HFFc6 (cell line): Measurements from ENCODE around the gene RAB11A. TPM values are rescaled to one million over a fixed set of nuclear protein-coding genes. Genes with fewer than 3 reads are reported as not detected.

ENCODE experiments used
- DNase-seq: peaks from one replicate; pipeline ENCODE4 v3.0.0-alpha.2; 2018
- H3K27ac Mint-ChIP-seq: 2 replicates; pipeline ENCODE4 v1.8.0; 2020; ENCODE audit warnings: mild to moderate bottlenecking, mixed read lengths
- H3K27me3 Mint-ChIP-seq: 2 replicates; pipeline ENCODE4 v1.8.0; 2021; ENCODE audit warnings: mild to moderate bottlenecking, moderate library complexity, mixed read lengths; ENCODE audit not compliant: insufficient read depth
- H3K36me3 Mint-ChIP-seq: 2 replicates; pipeline ENCODE4 v1.8.0; 2021; ENCODE audit warnings: low read depth, mixed read lengths
- H3K4me1 Mint-ChIP-seq: 2 replicates; pipeline ENCODE4 v1.8.0; 2020; ENCODE audit warnings: low read depth, mixed read lengths
- H3K4me3 Mint-ChIP-seq: 2 replicates; pipeline ENCODE4 v1.8.0; 2020; ENCODE audit warnings: mild to moderate bottlenecking, moderate library complexity, mixed read lengths
- H3K9me3 Mint-ChIP-seq: 2 replicates; pipeline ENCODE4 v1.8.0; 2020; ENCODE audit warnings: mild to moderate bottlenecking, mixed read lengths
- total RNA-seq, 6 experiments: library from RNA; stranded (reverse); fragmentation: NEBNext Ultra II Directional; extraction: Animal tissue kit (Norgen Biotek cat#: 25700); gene quantifications; 2 replicates in 1 of 6; 3 replicates in 5 of 6; pipeline ENCODE4 v1.2.3, GENCODE V29; 2021
- TF ChIP-seq, protein P1 (sequence below): fragments of 200-600 bp; sonication (generic); IDR thresholded peaks from 2 replicates; pipeline ENCODE4 v1.5.0; 2021; ENCODE audit warnings: antibody characterized with exemption, mild to moderate bottlenecking

Gene RAB11A
- total RNA-seq, 6 experiments from 2014 or later, result 193 to 236 (median 223) TPM

DNA sequence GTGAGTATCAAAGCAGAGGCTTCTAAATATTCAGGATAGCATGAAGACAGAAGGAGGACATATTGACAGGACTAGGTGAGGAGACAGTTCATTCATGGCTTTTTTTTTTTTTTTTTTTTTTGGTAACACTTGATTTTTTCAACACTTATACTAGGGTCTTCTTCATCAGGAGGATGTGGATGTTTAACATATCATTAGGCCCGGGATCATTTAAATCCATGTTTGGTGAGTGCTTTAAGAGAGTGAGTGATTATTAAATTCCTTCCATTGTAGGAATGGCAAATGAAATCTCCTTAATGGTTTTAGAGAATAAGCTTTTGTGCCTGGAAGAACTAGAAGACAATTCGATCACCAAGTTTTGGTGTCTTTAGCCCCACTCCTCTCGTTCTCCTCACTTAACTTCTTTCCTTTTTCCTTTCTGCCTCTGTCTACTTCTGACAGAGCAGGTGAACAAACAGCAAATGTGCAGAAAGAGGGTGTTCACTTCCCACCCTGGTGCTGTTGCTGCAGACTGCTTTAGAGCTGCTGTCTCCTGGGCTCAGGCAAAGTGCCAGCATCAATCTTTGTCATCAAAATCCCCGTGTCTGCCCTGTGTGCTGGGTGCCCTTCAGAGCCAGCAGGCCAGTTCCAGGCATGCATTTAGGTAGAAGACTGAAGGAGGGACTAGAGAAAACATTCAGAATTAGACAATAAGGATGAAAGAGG is 35.6 kb upstream of the RAB11A start:
- Mint-ChIP-seq H3K36me3 (no peaks in the 10 kb centered on the region), H3K27me3 (no peaks in the 10 kb centered on the region; the same call in 1 of the 2 replicates), H3K27ac (peak overlapping the region; percentile 94), H3K9me3 (no peaks in the 10 kb centered on the region), H3K4me1 (peaks cover 40% of the 10 kb centered on the region), H3K4me3 (peak overlapping the region; percentile 86)
- TF ChIP-seq, protein P1, sequence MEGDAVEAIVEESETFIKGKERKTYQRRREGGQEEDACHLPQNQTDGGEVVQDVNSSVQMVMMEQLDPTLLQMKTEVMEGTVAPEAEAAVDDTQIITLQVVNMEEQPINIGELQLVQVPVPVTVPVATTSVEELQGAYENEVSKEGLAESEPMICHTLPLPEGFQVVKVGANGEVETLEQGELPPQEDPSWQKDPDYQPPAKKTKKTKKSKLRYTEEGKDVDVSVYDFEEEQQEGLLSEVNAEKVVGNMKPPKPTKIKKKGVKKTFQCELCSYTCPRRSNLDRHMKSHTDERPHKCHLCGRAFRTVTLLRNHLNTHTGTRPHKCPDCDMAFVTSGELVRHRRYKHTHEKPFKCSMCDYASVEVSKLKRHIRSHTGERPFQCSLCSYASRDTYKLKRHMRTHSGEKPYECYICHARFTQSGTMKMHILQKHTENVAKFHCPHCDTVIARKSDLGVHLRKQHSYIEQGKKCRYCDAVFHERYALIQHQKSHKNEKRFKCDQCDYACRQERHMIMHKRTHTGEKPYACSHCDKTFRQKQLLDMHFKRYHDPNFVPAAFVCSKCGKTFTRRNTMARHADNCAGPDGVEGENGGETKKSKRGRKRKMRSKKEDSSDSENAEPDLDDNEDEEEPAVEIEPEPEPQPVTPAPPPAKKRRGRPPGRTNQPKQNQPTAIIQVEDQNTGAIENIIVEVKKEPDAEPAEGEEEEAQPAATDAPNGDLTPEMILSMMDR, result no peak
- DNase-seq, result no peak

- DNase-seq, result no peak
- Mint-ChIP-seq H3K27me3 (no peaks in the 10 kb centered on the region; the same call in 1 of the 2 replicates), H3K9me3 (no peaks in the 10 kb centered on the region), H3K4me3 (no peak overlapping the region), H3K27ac (no peak overlapping the region), H3K4me1 (peaks cover 40% of the 10 kb centered on the region), H3K36me3 (no peaks in the 10 kb centered on the region)
- TF ChIP-seq, protein P1, result no peak
Measured at GRCh38 chr15:65834603-65835282, 34.5 kb upstream of the RAB11A start.

GRCh38 chr15:65835447-65835846 is 33.8 kb upstream of the RAB11A start:
- no peaks in the 10 kb centered on the region for H3K36me3 Mint-ChIP-seq
- no peak for DNase-seq
- peaks cover 40% of the 10 kb centered on the region for H3K4me1 Mint-ChIP-seq
- no peaks in the 10 kb centered on the region for H3K9me3 Mint-ChIP-seq
- TF ChIP-seq, protein P1, result no peak
- H3K27ac Mint-ChIP-seq, result no peak overlapping the region
- no peak overlapping the region for H3K4me3 Mint-ChIP-seq
- no peaks in the 10 kb centered on the region; the same call in 1 of the 2 replicates for H3K27me3 Mint-ChIP-seq

DNA sequence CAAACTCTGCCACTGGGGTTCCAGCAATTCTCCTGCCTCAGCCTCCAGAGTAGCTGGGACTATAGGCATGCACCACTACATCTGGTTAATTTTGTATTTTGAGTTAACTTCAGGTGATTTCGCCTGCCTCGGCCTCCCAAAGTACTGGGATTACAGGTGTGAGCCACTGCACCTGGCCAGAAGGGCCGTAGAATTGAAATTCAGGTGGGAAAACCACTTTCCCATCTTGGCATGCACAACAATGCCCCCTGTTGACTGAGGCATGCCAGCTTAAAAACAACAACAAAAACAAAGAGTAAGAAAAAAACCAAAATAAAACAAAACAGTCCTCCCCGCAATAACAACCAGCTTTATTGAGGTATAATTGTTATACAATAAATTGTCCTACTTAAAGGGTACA is 32.6 kb upstream of the RAB11A start:
- H3K27me3 Mint-ChIP-seq, result no peaks in the 10 kb centered on the region; the same call in 1 of the 2 replicates
- no peaks in the 10 kb centered on the region for H3K36me3 Mint-ChIP-seq
- TF ChIP-seq, protein P1, result peak; percentile 53
- H3K4me1 Mint-ChIP-seq, result peaks cover 49% of the 10 kb centered on the region
- H3K4me3 Mint-ChIP-seq, result no peak overlapping the region
- no peaks in the 10 kb centered on the region for H3K9me3 Mint-ChIP-seq
- H3K27ac Mint-ChIP-seq, result no peak overlapping the region
- DNase-seq, result no peak

DNA sequence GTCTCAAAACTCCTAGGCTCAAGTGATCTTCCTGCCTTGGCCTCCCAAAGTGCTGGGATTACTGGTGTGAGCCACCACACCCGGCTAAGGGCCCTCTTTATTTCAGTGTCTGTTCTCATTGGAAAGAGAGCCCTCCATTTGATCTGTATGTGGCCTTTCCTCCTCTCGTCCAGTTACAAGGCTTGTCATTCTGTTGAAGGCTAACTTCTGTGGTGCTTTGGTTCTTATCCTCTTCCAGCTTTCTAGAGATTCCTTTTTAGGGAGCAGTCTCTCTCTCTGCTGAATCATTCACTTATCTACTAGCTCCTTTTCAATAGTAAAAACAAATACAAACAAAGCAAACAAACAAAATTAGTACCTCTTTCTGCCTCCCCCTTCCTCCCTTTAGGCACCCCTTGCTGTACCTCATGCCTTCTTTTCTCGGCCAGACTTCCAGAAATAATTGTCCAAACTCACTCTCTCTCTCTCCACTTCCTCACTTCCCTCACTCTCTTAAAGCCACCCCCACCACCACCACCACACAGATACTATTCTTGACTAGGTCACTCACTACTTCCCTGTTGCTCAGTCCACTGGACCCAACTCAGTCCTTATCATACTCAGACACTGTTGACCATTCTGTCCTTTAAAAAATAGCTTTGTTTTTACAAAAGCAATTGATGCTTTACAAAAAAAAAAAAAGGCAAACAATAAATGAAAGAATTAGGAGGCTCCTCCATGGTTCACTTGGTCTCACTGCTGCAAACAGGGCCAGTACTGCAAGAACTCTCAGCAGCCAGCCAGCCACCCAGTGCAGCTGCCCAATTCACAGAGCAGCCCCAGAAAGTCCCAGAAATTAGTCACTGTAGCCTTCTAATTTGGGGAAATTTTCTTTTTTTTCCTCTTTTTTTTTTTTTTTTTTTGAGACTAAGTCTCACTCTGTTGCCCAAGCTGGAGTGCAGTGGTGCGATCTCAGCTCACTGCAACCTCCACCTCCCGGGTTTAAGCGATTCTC is 31.7 kb upstream of the RAB11A start:
- peak overlapping the region; percentile 46 for H3K27ac Mint-ChIP-seq

More for the DNA sequence above, 31.7 kb upstream of the RAB11A start:
- Mint-ChIP-seq H3K36me3 (no peaks in the 10 kb centered on the region), H3K27me3 (no peaks in the 10 kb centered on the region; the same call in 1 of the 2 replicates), H3K4me3 (no peak overlapping the region), H3K4me1 (peaks cover 44% of the 10 kb centered on the region), H3K9me3 (no peaks in the 10 kb centered on the region)
- TF ChIP-seq, protein P1, result no peak
- no peak for DNase-seq
